ENCODE data around the gene ROMO1. TPM values are rescaled to one million over a fixed set of nuclear protein-coding genes. Genes with fewer than 3 reads are reported as not detected.

The ROMO1 gene
- total RNA-seq, 1 donor = 124 TPM

GRCh38 chr20:35718972-35719635, 19.9 kb downstream of the ROMO1 start:
- Histone ChIP-seq H3K4me2 (ENCODE audit: insufficient read depth, low read length) (no peak overlapping the region), H3K4me3 (ENCODE audit: insufficient read depth, low read length) (no peak overlapping the region), H3K27ac (ENCODE audit: low read depth, low read length) (peak overlapping the region; percentile 30), H3K4me1 (ENCODE audit: insufficient read depth, low read length) (peaks cover 8% of the 10 kb centered on the region), H3K79me2 (ENCODE audit: insufficient read depth, low read length) (peaks cover 97% of the 10 kb centered on the region), H2AFZ (ENCODE audit: low read length) (no peak overlapping the region), H3K27me3 (ENCODE audit: insufficient read depth, low read length) (no peaks in the 10 kb centered on the region), H4K20me1 (ENCODE audit: insufficient read depth, low read length) (peaks cover 83% of the 10 kb centered on the region), H3K9me3 (ENCODE audit: low read depth, low read length) (no peaks in the 10 kb centered on the region), H3K36me3 (ENCODE audit: insufficient read depth, low read length) (peaks cover 99% of the 10 kb centered on the region)
- TF ChIP-seq CTCF (IDR thresholded peaks at IDR 0.05; ENCODE audit: extremely low read depth, low read depth, low read length) = no peak
- no peak for DNase-seq (ENCODE audit: insufficient read length, low spot score, missing footprints)

GRCh38 chr20:35719717-35720116, 20.5 kb downstream of the ROMO1 start:
- peaks cover 8% of the 10 kb centered on the region for H3K4me1 ChIP-seq (ENCODE audit: insufficient read depth, low read length)
- no peaks in the 10 kb centered on the region for H3K9me3 ChIP-seq (ENCODE audit: low read depth, low read length)
- no peak for DNase-seq (ENCODE audit: insufficient read length, low spot score, missing footprints)
- H4K20me1 ChIP-seq (ENCODE audit: insufficient read depth, low read length) = peaks cover 84% of the 10 kb centered on the region
- peaks cover 99% of the 10 kb centered on the region for H3K36me3 ChIP-seq (ENCODE audit: insufficient read depth, low read length)
- no peak overlapping the region for H2AFZ ChIP-seq (ENCODE audit: low read length)
- H3K27me3 ChIP-seq (ENCODE audit: insufficient read depth, low read length) = no peaks in the 10 kb centered on the region
- peak overlapping the region; percentile 5 for H3K27ac ChIP-seq (ENCODE audit: low read depth, low read length)
- no peak overlapping the region for H3K4me3 ChIP-seq (ENCODE audit: insufficient read depth, low read length)
- no peak for TF ChIP-seq CTCF (IDR thresholded peaks at IDR 0.05; ENCODE audit: extremely low read depth, low read depth, low read length)
- H3K79me2 ChIP-seq (ENCODE audit: insufficient read depth, low read length) = peaks cover 98% of the 10 kb centered on the region
- H3K4me2 ChIP-seq (ENCODE audit: insufficient read depth, low read length) = no peak overlapping the region

GRCh38 chr20:35720165-35721123, 21.2 kb downstream of the ROMO1 start:
- H3K4me3 ChIP-seq (ENCODE audit: insufficient read depth, low read length) = no peak overlapping the region
- H3K36me3 ChIP-seq (ENCODE audit: insufficient read depth, low read length) = peaks cover 99% of the 10 kb centered on the region
- DNase-seq (ENCODE audit: insufficient read length, low spot score, missing footprints) = no peak
- H3K27me3 ChIP-seq (ENCODE audit: insufficient read depth, low read length) = no peaks in the 10 kb centered on the region
- peaks cover 80% of the 10 kb centered on the region for H4K20me1 ChIP-seq (ENCODE audit: insufficient read depth, low read length)
- peaks cover 8% of the 10 kb centered on the region for H3K4me1 ChIP-seq (ENCODE audit: insufficient read depth, low read length)
- no peaks in the 10 kb centered on the region for H3K9me3 ChIP-seq (ENCODE audit: low read depth, low read length)
- no peak overlapping the region for H3K4me2 ChIP-seq (ENCODE audit: insufficient read depth, low read length)
- peak overlapping the region; percentile 5 for H3K27ac ChIP-seq (ENCODE audit: low read depth, low read length)
- no peak for TF ChIP-seq CTCF (IDR thresholded peaks at IDR 0.05; ENCODE audit: extremely low read depth, low read depth, low read length)
- H3K79me2 ChIP-seq (ENCODE audit: insufficient read depth, low read length) = peaks cover 97% of the 10 kb centered on the region
- H2AFZ ChIP-seq (ENCODE audit: low read length) = no peak overlapping the region

- Histone ChIP-seq H3K36me3 (ENCODE audit: insufficient read depth, low read length) (peaks cover 97% of the 10 kb centered on the region), H3K27ac (ENCODE audit: low read depth, low read length) (no peak overlapping the region), H3K4me3 (ENCODE audit: insufficient read depth, low read length) (no peak overlapping the region), H2AFZ (ENCODE audit: low read length) (no peak overlapping the region), H3K27me3 (ENCODE audit: insufficient read depth, low read length) (no peaks in the 10 kb centered on the region), H3K4me2 (ENCODE audit: insufficient read depth, low read length) (no peak overlapping the region), H3K9me3 (ENCODE audit: low read depth, low read length) (no peaks in the 10 kb centered on the region), H4K20me1 (ENCODE audit: insufficient read depth, low read length) (peaks cover 83% of the 10 kb centered on the region), H3K79me2 (ENCODE audit: insufficient read depth, low read length) (peaks cover 98% of the 10 kb centered on the region), H3K4me1 (ENCODE audit: insufficient read depth, low read length) (peaks cover 8% of the 10 kb centered on the region)
- DNase-seq (ENCODE audit: insufficient read length, low spot score, missing footprints) = no peak
- TF ChIP-seq CTCF (IDR thresholded peaks at IDR 0.05; ENCODE audit: extremely low read depth, low read depth, low read length) = no peak
These were observed 22.0 kb downstream of the ROMO1 start for GRCh38 chr20:35721219-35721618.

All from osteoblast (primary cell).